GM18505 (cell line): ENCODE data around the gene IMMP2L.
A peak's percentile ranks its signal among the peaks of the same experiment; 100 is the strongest.

Source experiments
- ATAC-seq: cut with Tn5 transposase; IDR thresholded peaks from one replicate; pipeline ENCODE4 v1.9.1; 2021; ENCODE audit not compliant: unreplicated experiment
- POLR2A ChIP-seq: IDR thresholded peaks from 4 replicates; pipeline ENCODE4 v1.6.1; 2011; ENCODE audit warnings: borderline replicate concordance; ENCODE audit not compliant: insufficient read depth, insufficient read length; ENCODE audit errors: extremely low read depth

Gene IMMP2L

DNA sequence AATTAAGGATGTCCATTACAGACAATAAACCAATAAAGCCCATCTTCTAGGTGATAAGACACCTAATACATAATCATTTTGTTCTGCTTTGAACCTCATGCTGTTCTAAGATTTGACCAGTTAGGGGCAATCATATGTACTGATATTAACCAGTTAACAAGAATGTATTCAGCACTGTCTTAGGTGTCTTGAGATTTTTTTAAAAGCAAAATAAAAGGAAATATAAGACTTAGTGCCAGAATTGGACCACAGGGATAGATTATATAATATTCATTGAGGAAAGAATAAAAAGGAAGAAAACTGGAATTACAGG is 32.0 kb downstream of the IMMP2L start:
- ATAC-seq = no peak
- no peak for TF ChIP-seq POLR2A

DNA sequence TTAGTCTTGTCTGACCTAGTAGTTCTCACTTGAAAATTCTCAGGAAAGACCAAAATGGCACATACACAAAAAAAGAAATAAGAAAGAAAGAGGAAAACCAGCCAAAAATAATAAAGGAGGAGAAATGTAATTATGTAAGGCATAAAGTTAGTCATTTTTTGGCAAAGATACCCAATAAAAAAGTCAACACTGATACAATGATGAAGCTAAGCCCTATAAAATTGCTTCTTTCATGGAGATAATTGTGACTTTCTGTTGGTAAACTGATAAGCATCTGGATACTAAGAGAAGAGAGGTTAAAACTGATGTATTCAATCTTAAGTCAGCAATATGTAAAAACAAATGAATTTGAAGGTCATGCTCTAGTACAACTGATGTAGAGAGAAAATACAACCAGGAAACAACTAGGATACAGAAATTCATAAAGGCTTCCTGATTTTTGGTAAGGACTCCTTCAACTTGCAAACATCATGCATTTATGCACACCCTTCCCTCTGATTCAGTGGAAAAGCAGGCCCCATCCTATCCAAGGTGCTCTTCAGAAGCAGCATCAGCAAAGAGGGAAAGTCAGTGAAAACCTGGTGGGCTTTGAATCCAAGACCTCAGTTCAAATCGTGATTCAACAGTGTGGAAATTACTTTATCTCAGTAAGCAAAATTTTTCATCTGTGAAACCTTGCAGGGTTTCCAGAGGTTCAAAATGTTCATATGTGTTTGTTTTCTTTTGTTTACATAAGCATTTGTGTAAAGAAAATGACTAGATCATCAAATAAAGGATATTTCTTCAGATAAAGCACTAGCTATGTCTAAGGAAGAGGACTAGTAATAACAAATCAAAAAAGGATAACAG is 32.6 kb downstream of the IMMP2L start:
- no peak for ATAC-seq
- TF ChIP-seq POLR2A = no peak

DNA sequence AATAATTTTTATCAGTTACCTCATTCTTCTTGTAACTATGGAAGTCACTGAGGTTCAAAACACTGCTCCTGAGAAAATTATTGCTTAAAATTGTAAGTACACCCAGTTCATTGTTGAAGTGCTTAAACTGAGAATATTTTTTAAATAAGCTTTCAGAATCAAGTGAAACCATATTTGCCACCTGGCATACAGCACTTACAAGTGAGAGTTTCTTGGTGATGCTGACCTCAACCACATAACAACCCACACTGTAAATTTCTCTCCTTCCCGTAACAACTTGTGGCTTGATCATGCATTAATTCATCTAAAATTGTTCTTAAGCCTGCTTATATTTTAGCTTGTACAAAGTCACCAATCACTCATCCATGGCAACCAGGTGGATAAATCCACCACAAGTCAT is 34.0 kb downstream of the IMMP2L start:
- TF ChIP-seq POLR2A = no peak
- peak; percentile 76 for ATAC-seq

DNA sequence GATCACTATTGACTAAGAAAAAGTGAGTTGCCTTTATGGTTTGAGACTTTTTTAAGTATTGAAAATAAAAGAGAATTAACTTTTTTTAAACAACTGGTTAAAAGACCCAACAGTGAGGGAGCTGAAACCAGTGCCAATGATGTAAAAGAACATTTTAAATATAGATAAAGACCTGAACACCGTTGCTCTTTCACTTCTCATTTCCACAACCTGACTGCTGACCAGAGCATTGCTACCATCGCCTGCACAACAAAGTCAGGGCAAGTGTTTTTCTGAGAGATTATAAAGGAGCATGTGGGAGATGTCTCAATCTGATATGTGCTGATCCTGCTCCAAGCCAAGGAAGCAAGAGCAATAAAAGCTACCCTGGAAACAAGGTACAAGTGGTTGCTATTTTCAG is 34.7 kb downstream of the IMMP2L start:
- peak; percentile 74 for ATAC-seq
- TF ChIP-seq POLR2A = no peak

GRCh38 chr7:111525100-111525499 is 37.2 kb downstream of the IMMP2L start:
- no peak for ATAC-seq
- TF ChIP-seq POLR2A = no peak

DNA sequence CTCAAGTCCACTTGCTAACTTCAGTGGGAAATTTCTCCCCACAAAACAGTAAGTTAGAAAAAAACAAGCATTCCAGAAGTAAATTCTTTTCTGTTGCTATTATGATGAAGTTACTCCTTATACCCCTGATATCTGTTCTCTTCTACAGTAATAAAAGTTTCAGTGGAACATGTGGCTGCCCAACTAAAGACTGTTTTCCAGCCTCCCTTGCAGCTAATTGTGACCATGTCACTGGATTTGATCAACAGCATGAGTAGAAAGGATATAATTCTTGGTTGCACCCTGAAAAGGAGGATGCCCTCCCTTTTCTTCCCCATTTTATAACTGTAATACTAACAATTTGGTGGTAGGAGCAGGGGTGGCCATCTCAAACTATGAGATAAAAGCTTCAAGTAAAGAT is 40.6 kb downstream of the IMMP2L start:
- no peak for TF ChIP-seq POLR2A
- ATAC-seq = no peak

DNA sequence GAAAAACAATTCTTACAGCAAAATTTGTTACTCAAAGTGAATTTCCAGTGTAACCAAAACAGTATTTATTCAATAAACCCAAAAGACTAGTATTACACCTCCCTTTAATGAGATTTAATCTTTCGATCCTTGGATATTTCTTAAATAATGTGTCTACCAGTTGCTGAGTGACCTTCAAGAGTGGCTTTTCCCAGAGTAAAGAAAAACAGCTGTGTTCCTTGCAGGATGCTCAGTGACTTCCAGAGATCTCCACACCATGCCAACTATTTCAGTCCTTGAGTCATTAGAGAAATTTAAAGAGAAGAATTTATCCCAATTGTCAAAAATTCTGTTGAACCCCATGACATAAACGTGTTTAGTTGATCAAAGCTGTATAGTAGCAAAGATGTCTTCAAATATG is 44.0 kb downstream of the IMMP2L start:
- no peak for ATAC-seq
- no peak for TF ChIP-seq POLR2A

DNA sequence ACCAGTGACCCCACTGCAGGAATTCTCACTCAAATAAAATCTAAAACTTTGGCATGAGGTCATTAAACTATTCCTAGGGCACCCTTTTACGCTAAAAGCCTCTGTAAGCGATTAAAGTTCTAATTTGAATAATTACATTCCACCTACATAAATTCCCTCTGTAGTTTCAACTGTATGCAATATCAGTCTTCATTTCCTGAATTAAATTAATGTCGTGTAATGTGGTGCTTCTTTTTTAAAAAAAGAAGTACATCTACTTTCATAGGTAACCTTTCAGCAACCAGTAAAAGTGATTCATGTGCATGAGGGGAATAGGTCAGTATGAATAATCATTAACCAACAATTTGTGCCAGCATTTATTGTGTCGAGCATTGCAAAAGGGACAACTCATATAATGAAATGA is 44.7 kb downstream of the IMMP2L start:
- TF ChIP-seq POLR2A = no peak
- ATAC-seq = no peak

GRCh38 chr7:111516612-111517011 is 45.7 kb downstream of the IMMP2L start:
- no peak for TF ChIP-seq POLR2A
- ATAC-seq = no peak

GRCh38 chr7:111513566-111513965 is 48.7 kb downstream of the IMMP2L start:
- no peak for TF ChIP-seq POLR2A

DNA sequence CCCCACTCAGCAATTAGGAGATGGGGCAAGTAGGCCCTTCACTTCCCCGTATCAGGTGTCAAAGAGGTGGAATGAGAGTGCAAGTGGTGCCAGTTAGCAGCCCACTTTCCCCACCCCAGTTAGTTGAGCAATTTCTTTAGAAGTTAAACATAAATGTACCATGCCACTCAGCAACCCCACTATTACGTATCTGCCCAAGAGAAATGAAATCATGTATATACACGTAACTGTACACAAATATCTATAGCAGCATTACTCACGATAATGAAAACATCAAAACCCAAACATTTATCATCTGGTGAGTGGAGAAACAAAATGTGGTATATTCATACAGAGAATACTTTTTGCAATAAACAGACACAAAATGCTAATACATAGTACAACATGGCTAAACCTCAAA is 50.4 kb downstream of the IMMP2L start:
- no peak for TF ChIP-seq POLR2A
- ATAC-seq = no peak

More at GRCh38 chr7:111513566-111513965, 48.7 kb downstream of the IMMP2L start:
- no peak for ATAC-seq

DNA sequence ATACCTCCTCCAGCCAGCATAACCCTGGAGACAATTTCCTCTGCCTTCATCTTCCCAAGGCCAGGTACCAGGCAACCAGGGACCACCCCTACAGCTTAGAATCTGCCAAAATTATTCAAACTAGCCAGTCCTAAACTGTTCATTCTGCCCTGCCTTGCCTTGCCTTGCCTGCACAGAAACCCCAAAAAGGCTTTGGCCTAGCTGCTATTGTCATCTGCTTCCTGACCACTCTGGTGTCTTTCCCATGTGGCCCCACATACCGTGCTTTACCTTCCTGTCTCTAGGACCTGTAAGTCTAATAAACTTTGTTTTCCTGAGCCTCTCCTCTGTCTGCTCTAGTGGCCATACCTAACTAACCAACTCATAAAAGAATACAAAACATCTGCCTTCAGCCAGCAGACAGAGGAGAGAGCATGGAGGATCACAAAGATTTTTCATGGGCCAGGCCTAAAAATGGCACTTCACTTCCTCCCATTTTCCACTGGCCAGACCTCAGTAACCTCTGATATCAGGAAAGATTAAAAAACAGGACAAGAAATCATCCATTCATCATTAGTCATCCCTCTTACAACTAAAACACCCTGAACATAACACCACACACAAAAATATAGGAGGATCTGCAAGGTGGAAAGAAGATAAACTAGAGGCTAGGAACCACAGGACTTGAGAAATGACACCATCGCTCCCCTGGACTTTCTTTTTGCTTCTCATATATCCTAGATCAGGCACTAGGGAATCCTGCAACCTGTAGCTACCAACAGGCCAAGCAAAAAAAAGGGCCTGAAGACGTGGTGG is 51.5 kb downstream of the IMMP2L start:
- no peak for TF ChIP-seq POLR2A
- no peak for ATAC-seq

DNA sequence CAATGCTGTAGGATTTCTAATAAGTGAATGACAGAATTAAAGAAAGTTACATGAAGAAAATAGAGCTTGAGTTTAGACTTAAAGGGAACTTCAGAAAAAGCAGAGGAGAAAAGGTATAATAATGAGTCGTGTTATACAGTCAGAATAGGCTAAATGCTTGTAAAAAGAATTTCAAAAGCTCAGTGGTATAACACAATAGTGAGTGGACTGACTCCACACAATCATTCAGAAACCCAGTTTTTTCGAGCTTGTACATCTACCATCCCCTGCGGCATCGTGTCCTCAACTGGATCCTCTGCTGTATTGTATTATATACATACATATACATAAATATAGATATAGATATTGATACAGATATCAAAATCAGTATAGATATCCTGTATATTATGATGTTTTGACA is 52.2 kb downstream of the IMMP2L start:
- ATAC-seq = no peak
- no peak for TF ChIP-seq POLR2A

DNA sequence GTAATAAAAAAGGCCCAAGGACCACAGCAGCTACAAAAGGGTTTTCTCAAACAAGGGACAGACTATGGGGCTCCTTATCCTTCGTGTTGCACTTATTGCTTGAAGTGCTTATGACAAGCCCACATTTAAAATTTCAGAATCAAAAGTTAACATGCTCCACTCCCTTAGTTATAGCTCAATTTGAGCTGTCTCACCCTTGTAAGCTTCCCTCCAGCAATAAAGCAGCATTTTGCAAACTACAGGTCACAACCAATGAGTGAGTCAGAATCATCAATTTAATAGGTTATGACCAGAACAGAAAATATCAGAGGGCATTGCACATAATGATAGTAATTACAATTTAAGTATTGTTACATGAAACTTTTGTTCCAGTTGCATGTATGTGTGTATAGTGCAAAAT is 53.0 kb downstream of the IMMP2L start:
- TF ChIP-seq POLR2A = no peak
- no peak for ATAC-seq
